GM18517 (cell line): Measurements from ENCODE around the gene USP10.

Experiments used
- ATAC-seq: cut with Tn5 transposase; IDR thresholded peaks from one replicate; pipeline ENCODE4 v1.9.1; 2021; ENCODE audit warnings: mild to moderate bottlenecking, moderate library complexity; ENCODE audit not compliant: unreplicated experiment

USP10 gene

GRCh38 chr16:84694980-84695379 lies 4.8 kb upstream of the USP10 start:
- ATAC-seq, result no peak

- ATAC-seq, result peak; percentile 11
Observed at GRCh38 chr16:84699147-84699711, 571 bp upstream of the USP10 start.

GRCh38 chr16:84700446-84701300 lies 873 bp downstream of the USP10 start:
- peak; percentile 30 for ATAC-seq

GRCh38 chr16:84703681-84704080 lies 3.9 kb downstream of the USP10 start:
- ATAC-seq, result no peak

- ATAC-seq, result no peak
Observed at GRCh38 chr16:84704253-84704652, 4.5 kb downstream of the USP10 start.

GRCh38 chr16:84706856-84707255 lies 7.1 kb downstream of the USP10 start:
- no peak for ATAC-seq

- ATAC-seq, result no peak
Observed at GRCh38 chr16:84709609-84710008, 9.8 kb downstream of the USP10 start.

- no peak for ATAC-seq
Observed at GRCh38 chr16:84710686-84711085, 10.9 kb downstream of the USP10 start.

GRCh38 chr16:84712138-84712671 lies 12.4 kb downstream of the USP10 start:
- ATAC-seq, result no peak

- no peak for ATAC-seq
Observed at GRCh38 chr16:84712801-84713775, 13.3 kb downstream of the USP10 start.

GRCh38 chr16:84714028-84714427 lies 14.2 kb downstream of the USP10 start:
- ATAC-seq, result no peak

- ATAC-seq, result no peak
Observed at GRCh38 chr16:84715424-84715823, 15.6 kb downstream of the USP10 start.

GRCh38 chr16:84715854-84716253 lies 16.1 kb downstream of the USP10 start:
- ATAC-seq, result no peak

GRCh38 chr16:84716740-84717139 lies 16.9 kb downstream of the USP10 start:
- ATAC-seq, result no peak

- ATAC-seq, result no peak
Observed at GRCh38 chr16:84717484-84717883, 17.7 kb downstream of the USP10 start.

- ATAC-seq, result no peak
Observed at GRCh38 chr16:84720177-84720579, 20.4 kb downstream of the USP10 start.

- ATAC-seq, result no peak
Observed at GRCh38 chr16:84722068-84722467, 22.3 kb downstream of the USP10 start.

GRCh38 chr16:84723906-84724305 lies 24.1 kb downstream of the USP10 start:
- no peak for ATAC-seq

- no peak for ATAC-seq
Observed at GRCh38 chr16:84724606-84725309, 25.0 kb downstream of the USP10 start.

- ATAC-seq, result no peak
Observed at GRCh38 chr16:84725481-84726078, 25.8 kb downstream of the USP10 start.
